Measurements from ENCODE around the gene GBF1.

Gene GBF1

GRCh38 chr10:102421757-102422512 lies 176.6 kb downstream of the GBF1 start:
- TF ChIP-seq CTCF (IDR thresholded peaks at IDR 0.05; ENCODE audit: borderline replicate concordance, insufficient read depth, low read depth, low read length), result no peak
- H3K4me3 ChIP-seq (ENCODE audit: low read depth, low read length), result peak overlapping the region; percentile 98

- peak; percentile 85 for TF ChIP-seq CTCF (IDR thresholded peaks at IDR 0.05; ENCODE audit: borderline replicate concordance, insufficient read depth, low read depth, low read length)
- H3K4me3 ChIP-seq (ENCODE audit: low read depth, low read length), result peak overlapping the region; percentile 98
Measured at GRCh38 chr10:102422545-102423129, 177.3 kb downstream of the GBF1 start.

DNA sequence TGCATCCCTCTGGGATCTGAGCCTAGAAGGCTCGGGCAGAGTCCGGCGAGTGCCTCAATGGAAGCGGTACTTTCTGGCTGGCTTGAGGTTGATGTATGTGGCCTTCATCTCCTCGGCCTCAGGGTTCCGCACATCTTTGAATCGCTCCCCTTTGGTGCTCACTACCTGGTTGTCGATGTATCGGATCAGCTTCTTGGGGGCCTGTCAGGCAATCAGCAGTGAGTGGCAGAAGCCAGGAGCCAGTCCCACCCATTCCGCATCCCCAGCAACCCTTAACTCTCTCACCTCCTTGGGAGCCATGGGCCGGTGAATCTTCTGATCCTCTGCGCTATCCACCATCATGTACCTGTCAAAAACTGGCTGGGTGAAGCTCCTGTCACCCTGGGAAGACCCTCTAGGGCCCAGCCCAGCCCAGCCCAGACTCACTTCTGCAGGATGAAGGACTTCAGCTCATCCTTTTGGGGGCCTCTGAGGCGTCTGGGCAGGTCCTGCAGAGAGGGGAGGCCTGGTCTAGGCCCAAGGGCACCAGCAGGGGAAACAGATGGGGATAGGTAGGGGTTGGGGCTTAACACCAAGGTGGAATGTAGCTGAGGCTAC lies 178.1 kb downstream of the GBF1 start:
- no peak overlapping the region for H3K4me3 ChIP-seq (ENCODE audit: low read depth, low read length)
- TF ChIP-seq CTCF (IDR thresholded peaks at IDR 0.05; ENCODE audit: borderline replicate concordance, insufficient read depth, low read depth, low read length), result no peak

- no peak overlapping the region for H3K4me3 ChIP-seq (ENCODE audit: low read depth, low read length)
- no peak for TF ChIP-seq CTCF (IDR thresholded peaks at IDR 0.05; ENCODE audit: borderline replicate concordance, insufficient read depth, low read depth, low read length)
Measured at GRCh38 chr10:102424145-102424544, 178.8 kb downstream of the GBF1 start.

DNA sequence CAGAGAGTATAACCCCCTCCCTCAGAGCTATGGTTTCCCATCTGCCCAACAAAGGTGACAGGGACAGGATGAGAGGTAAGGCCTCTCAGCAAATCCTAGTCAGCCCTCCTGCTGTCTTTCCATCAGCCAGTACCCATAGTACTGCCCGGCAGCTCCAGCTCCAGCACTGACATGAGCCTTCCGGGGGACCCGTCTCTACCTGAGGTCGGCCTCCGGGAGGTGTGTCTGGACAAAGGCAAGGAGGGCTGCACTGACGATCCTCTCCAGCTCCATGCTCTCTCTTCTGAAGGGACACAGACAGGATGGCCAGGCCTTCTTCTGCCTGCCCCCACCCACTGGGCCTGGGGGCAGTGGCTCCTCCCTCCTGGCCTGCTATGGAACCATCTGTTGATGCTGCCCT lies 179.6 kb downstream of the GBF1 start:
- no peak for TF ChIP-seq CTCF (IDR thresholded peaks at IDR 0.05; ENCODE audit: borderline replicate concordance, insufficient read depth, low read depth, low read length)
- no peak overlapping the region for H3K4me3 ChIP-seq (ENCODE audit: low read depth, low read length)

GRCh38 chr10:102425444-102425843 lies 180.1 kb downstream of the GBF1 start:
- H3K4me3 ChIP-seq (ENCODE audit: low read depth, low read length), result no peak overlapping the region
- TF ChIP-seq CTCF (IDR thresholded peaks at IDR 0.05; ENCODE audit: borderline replicate concordance, insufficient read depth, low read depth, low read length), result no peak

Measured in GM12875 (cell line).